Measurements from ENCODE around the gene SYNGR3. TPM values are rescaled to one million over a fixed set of nuclear protein-coding genes. Genes with fewer than 3 reads are reported as not detected.

Gene SYNGR3
- total RNA-seq, 2 donors from 2014 or later: 7.0 to 11.2 TPM

DNA sequence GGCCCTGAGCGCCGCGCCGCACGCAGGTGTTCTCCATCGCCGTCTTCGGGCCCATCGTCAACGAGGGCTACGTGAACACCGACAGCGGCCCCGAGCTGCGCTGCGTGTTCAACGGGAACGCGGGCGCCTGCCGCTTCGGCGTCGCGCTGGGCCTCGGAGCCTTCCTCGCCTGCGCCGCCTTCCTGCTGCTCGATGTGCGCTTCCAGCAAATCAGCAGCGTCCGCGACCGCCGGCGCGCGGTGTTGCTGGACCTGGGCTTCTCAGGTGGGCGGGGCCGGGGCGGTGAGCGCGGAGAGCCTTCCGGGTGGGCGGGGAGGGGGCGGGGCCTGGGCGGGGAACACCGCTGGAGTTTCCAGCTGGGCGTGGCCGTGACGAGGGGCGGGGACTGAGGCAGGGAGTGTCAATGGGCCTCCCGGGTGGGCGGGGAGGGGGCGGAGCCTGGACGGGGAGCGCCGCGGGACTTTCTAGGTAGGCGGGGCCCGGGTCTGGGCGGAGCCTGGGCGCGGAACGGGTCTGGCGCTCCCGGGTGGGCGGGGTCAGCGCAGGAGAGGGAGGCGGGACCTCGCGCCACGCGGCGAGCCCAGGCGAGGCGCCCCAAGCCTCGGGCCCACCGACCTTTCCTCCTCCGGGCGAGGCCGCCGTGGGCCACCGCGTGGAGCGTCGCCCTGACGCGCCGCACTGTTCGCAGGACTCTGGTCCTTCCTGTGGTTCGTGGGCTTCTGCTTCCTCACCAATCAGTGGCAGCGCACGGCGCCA lies 2.4 kb downstream of the SYNGR3 start:
- peak overlapping the region; percentile 53 for H3K4me3 Mint-ChIP-seq
- peaks cover 41% of the 10 kb centered on the region for H3K27me3 Mint-ChIP-seq (ENCODE audit: insufficient read depth)

DNA sequence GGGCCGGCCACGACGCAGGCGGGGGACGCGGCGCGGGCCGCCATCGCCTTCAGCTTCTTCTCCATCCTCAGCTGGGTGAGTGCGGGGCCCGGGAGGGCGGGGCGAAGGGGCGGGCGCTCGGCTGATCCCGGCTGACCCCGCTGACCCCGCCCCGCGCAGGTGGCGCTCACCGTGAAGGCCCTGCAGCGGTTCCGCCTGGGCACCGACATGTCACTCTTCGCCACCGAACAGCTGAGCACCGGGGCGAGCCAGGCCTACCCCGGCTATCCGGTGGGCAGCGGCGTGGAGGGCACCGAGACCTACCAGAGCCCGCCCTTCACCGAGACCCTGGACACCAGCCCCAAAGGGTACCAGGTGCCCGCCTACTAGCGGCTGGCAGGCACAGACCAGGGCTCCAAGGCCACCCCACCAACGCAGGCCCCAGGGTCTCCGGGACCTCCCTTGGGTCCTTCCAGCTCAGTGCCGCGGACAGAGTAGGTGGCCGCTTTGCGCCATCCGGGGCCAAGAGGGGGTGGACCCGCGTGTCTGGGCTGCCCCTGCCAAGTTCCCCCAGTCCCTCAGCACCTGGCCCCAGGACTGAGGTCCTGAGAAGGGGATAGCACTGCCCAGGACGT lies 3.0 kb downstream of the SYNGR3 start:
- Histone ChIP-seq H3K9ac (ENCODE audit: extremely low read depth, low read length, poor library complexity, severe bottlenecking) (no peak overlapping the region), H3K27ac (ENCODE audit: low read depth, low read length) (no peak overlapping the region), H3K4me1 (ENCODE audit: control insufficient read depth, insufficient read depth, low read length) (peaks cover 3% of the 10 kb centered on the region), H3K9me3 (ENCODE audit: control insufficient read depth, low read length) (no peaks in the 10 kb centered on the region), H3K27me3 (ENCODE audit: control insufficient read depth, insufficient read depth, low read length, poor library complexity, severe bottlenecking) (peaks cover 34% of the 10 kb centered on the region), H3K36me3 (ENCODE audit: control insufficient read depth, insufficient read depth, low read length) (peaks cover 7% of the 10 kb centered on the region), H3K4me3 (ENCODE audit: low read length) (no peak overlapping the region)
- no peak overlapping the region for H3K4me3 Mint-ChIP-seq
- H3K9me3 Mint-ChIP-seq: no peaks in the 10 kb centered on the region
- TF ChIP-seq, protein P1, sequence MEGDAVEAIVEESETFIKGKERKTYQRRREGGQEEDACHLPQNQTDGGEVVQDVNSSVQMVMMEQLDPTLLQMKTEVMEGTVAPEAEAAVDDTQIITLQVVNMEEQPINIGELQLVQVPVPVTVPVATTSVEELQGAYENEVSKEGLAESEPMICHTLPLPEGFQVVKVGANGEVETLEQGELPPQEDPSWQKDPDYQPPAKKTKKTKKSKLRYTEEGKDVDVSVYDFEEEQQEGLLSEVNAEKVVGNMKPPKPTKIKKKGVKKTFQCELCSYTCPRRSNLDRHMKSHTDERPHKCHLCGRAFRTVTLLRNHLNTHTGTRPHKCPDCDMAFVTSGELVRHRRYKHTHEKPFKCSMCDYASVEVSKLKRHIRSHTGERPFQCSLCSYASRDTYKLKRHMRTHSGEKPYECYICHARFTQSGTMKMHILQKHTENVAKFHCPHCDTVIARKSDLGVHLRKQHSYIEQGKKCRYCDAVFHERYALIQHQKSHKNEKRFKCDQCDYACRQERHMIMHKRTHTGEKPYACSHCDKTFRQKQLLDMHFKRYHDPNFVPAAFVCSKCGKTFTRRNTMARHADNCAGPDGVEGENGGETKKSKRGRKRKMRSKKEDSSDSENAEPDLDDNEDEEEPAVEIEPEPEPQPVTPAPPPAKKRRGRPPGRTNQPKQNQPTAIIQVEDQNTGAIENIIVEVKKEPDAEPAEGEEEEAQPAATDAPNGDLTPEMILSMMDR (conservative IDR thresholded peaks at IDR 0.05): no peak
- 78 to 92% methylated on average over 19 to 50 of the region's 50 CpGs for WGBS, 2 experiments (ENCODE audit: insufficient coverage in 1 of 2, insufficient read length in 1 of 2)
- H3K27me3 Mint-ChIP-seq (ENCODE audit: insufficient read depth): peaks cover 41% of the 10 kb centered on the region
- DNase-seq: peak; percentile 83
- H3K27ac Mint-ChIP-seq: no peak overlapping the region
- H3K4me1 Mint-ChIP-seq: peaks cover 1% of the 10 kb centered on the region
- peaks cover 8% of the 10 kb centered on the region for H3K36me3 Mint-ChIP-seq (ENCODE audit: low read depth)

More for the DNA sequence above, 2.4 kb downstream of the SYNGR3 start:
- Histone ChIP-seq H3K36me3 (ENCODE audit: control insufficient read depth, insufficient read depth, low read length) (peaks cover 2% of the 10 kb centered on the region), H3K27ac (ENCODE audit: low read depth, low read length) (no peak overlapping the region), H3K27me3 (ENCODE audit: control insufficient read depth, insufficient read depth, low read length, poor library complexity, severe bottlenecking) (peaks cover 37% of the 10 kb centered on the region), H3K4me3 (ENCODE audit: low read length) (no peak overlapping the region), H3K4me1 (ENCODE audit: control insufficient read depth, insufficient read depth, low read length) (peaks cover 3% of the 10 kb centered on the region), H3K9ac (ENCODE audit: extremely low read depth, low read length, poor library complexity, severe bottlenecking) (no peak overlapping the region), H3K9me3 (ENCODE audit: control insufficient read depth, low read length) (no peaks in the 10 kb centered on the region)
- H3K36me3 Mint-ChIP-seq (ENCODE audit: low read depth): peaks cover 5% of the 10 kb centered on the region
- H3K4me1 Mint-ChIP-seq: peaks cover 1% of the 10 kb centered on the region
- TF ChIP-seq, protein P1 (conservative IDR thresholded peaks at IDR 0.05): no peak
- WGBS, 2 experiments (ENCODE audit: insufficient coverage in 1 of 2, insufficient read length in 1 of 2): 14 to 25% methylated on average over 41 to 96 of the region's 96 CpGs
- H3K9me3 Mint-ChIP-seq: no peaks in the 10 kb centered on the region
- H3K27ac Mint-ChIP-seq: no peak overlapping the region
- DNase-seq: peak; percentile 100

GRCh38 chr16:1993731-1994131 lies 4.0 kb downstream of the SYNGR3 start:
- Histone ChIP-seq H3K27ac (ENCODE audit: low read depth, low read length) (no peak overlapping the region), H3K9ac (ENCODE audit: extremely low read depth, low read length, poor library complexity, severe bottlenecking) (no peak overlapping the region), H3K4me3 (ENCODE audit: low read length) (no peak overlapping the region), H3K27me3 (ENCODE audit: control insufficient read depth, insufficient read depth, low read length, poor library complexity, severe bottlenecking) (peaks cover 25% of the 10 kb centered on the region), H3K36me3 (ENCODE audit: control insufficient read depth, insufficient read depth, low read length) (peaks cover 7% of the 10 kb centered on the region), H3K4me1 (ENCODE audit: control insufficient read depth, insufficient read depth, low read length) (peaks cover 3% of the 10 kb centered on the region), H3K9me3 (ENCODE audit: control insufficient read depth, low read length) (no peaks in the 10 kb centered on the region)
- H3K27me3 Mint-ChIP-seq (ENCODE audit: insufficient read depth): peaks cover 34% of the 10 kb centered on the region
- no peak overlapping the region for H3K27ac Mint-ChIP-seq
- H3K4me1 Mint-ChIP-seq: peaks cover 1% of the 10 kb centered on the region
- TF ChIP-seq, protein P1 (conservative IDR thresholded peaks at IDR 0.05): no peak
- peaks cover 13% of the 10 kb centered on the region for H3K36me3 Mint-ChIP-seq (ENCODE audit: low read depth)
- H3K9me3 Mint-ChIP-seq: no peaks in the 10 kb centered on the region
- DNase-seq: no peak
- 79 to 80% methylated on average over 2 of the region's 2 CpGs for WGBS, 2 experiments (ENCODE audit: insufficient coverage in 1 of 2, insufficient read length in 1 of 2)
- no peak overlapping the region for H3K4me3 Mint-ChIP-seq
